HTERT RPE-1 (cell line): Measurements from ENCODE around the gene SH3RF3.

Experiments used
- in situ Hi-C: fragments of 300-500 bp; cut with MboI; formaldehyde crosslinking; loops from 4 replicates; pipeline ENCODE4 v1.14.3; 2020; ENCODE audit warnings: low sequenced_read_pairs

The SH3RF3 gene

DNA sequence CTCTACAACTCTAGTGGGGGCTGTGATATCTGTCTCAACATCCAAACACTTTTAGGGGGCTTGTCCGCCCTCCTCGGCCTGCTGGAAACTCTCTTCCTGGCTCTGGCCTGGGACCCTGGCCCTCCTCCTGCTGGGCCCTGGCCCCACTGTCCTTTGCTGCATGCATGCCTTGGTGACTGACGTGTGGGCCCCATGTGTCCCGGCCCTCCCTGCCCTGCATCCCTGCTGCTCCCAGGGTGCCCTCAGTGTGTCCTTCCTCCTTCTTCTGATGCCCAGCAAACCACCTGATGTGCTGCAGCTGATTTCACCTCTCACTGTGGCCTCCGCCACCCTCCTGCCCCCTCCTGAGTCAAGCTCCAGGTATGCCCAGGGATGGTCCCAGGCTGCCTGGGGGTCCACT lies 383.1 kb downstream of the SH3RF3 start:
- in situ Hi-C loops = no loop called here

DNA sequence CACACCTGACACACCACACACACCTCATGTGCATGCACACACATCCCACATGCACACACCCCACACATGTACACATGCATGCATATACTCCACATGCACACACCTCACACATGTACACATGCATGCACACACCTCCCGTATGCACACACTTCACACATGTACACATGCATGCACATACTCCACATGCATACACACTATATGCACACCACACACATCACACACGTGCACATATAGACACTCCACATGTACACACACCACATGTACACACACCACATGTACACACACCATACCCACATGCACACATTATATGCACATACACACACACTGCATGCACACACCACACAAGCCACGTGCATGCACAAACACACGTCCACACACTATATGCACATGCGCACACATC lies 384.2 kb downstream of the SH3RF3 start:
- in situ Hi-C loops = no loop called here

DNA sequence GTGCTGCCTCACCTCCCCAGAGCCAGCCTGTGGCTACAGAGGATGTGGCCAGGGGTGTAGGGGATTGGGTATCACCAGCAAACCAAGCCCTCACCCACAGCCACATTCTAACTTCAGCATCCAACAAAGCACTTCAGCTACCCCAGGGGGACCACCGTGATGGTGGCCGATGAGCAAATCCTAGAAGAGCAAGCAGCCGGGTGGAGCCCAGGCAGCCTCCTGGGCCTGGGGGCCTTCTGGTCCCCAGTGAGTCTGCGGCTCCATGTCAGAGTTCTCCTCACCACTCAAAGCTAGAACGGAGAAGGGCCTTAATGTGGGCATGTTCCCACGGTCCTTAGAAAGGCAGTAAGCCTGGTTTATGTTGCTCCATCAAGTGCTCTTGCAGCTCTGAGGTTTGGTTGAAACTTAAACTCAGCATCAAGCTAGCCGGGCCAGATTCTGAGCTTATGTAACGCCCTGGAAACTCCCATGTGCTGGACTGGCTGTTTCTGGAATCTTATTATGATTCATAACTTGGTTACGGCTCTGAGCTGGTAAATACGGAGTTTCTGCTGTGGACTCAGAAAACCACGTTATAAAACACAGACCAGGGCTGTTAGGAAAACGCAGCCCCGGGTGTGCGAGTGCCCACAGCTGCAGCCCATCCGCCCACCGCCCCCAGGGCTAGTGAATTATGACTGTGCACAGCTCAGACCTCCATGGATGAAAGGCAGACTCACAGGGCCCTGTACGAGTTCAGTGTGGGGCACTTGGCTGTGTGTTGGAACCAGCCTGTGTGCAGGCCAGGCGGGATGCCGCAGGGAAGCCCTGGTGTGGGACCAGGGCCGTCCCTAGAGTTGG lies 385.0 kb downstream of the SH3RF3 start:
- in situ Hi-C loops = no loop called here

DNA sequence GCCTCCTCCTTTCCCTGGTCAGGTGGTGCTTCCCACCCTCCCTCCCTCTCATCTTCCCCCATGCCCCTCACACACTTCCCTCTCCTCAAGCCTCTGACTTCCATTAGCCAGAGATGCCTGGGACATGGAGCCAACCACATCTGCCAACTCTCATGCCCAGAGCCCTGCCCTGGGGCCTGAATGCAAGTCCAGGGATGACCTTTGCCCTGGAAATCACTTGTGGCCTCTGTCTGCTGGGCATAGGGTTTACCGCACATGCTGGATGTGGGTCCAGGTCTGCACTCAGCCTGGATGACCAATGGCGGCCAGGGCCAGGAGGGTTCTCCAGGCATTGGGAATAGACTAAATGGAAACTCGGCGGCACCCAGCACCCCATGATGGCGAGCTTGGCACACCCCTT lies 385.9 kb downstream of the SH3RF3 start:
- in situ Hi-C loops = no loop called here

DNA sequence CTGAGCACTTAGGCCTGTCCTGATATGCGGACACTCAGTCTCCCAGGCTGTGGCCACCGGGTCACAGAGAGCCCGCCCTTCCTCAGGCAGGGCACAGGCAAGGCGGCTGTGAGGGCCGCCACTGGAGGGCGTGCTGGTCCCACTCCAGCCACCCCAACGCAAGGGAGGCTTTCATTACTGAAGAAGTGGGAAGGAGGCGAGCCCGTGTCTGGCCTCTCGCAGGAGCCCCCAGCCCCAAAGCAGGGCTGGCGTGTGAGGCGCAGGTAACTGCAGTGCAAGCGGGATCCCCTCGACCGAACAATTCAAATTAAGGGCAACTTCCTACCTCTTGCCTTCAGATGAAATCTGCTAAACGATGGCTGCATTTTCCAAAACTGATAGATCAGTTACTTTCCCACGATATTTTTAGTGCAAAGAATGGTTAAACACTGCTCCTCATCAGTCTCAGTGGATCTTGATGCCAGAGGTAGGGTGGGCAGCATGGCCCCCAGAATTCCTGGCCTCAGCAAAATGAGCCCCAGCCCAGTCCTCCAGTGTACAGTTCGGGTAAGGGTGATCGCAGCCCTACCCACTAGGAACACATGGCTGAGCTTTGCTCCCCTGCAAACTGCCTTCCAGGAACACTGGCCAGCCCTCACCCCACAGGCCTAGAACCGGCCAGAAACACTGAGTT lies 387.6 kb downstream of the SH3RF3 start:
- in situ Hi-C loops = no loop called here

DNA sequence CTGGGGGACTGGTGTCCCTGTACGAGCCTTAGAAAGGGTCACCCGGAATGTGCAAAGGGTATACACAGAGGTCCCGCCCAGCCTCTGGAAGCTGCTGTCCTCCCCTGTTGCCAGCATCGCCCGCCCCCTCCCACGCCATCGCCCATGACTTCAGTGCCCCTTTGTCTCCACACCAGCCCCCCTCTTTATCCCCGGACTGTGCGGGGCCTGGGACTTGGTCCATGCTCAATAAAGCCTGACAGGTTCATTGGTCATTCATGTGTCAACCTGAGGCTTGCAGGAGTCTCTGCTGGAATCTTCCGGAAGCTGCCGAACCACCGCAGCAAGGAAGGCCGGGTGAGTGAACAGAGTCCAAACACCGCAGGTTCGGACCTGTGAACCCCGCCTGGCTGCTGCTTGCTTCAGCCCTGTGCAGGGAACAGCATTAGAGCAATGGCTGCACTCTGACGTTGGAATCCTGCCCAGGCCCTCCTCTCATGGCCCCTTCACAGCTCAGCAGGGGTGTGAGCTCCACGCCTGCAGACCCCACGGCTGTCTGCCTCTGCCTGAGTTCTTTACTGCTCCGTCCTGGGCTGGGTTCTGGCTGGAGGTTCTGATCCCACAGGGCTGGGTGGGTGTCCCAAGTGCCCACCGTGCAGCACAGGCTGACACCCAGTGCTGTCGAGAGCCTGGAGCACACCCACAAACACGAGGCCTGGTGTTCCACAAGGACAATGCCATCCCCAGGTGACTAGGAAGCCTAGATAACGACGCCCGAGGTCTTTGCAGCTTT lies 388.3 kb downstream of the SH3RF3 start:
- in situ Hi-C loops = no loop called here

DNA sequence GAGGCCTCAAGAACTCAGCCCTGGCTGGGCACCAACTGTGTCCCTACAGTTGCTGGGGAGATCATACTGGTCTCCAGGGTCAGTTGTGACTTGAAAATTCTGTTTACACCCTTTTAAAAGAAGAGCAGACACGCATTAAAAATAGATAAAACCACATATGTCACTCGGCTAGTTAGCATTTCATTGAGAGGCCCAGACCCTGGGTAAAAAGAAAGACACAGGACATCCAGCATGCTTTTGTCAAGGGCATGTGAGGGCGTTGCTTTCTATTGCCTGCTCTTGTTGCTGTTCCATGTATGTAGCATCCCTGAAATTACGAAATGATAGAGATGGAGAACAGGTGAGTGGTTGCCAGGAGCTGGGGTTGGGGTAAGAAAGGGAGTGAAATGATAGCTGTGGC lies 390.5 kb downstream of the SH3RF3 start:
- in situ Hi-C loops = no loop called here

DNA sequence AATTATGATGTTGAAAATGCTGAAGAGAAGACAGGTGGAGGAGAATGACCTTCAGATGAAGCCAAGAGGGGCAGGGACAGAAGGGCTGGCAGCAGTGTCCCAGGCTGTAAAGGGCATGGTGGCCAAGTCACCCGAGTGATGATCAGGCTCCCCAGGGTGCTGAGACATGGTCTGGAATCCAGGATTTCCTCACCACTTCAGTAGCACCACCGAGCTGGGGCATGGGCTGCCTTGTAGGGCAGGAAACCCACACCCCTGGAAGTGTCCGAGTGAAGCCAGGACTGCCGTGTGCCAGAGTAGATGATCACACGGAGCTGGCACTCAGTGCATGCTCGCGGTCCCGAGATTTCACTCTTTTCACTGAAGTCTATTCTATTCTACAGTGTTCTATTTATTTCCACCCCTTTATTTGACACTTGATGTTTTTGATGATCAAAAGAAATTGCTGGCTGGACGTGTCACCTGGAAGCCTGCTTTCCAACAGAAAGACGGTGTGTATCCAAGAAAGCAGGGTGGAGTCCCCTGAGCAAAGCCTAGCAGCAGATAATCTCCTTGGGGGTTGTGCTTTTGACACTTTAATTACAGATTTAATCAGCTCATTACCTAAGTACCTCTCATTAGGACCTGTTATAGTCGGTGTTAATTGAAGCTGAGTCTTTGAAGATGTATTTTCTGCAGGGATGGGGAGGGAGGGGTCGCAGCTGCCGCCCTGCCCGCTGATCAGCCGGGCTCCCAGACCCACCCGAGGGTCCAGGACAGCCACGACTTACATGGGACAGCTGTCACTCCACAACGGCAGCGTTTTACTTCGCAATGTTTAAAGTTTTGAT lies 392.4 kb downstream of the SH3RF3 start:
- in situ Hi-C loops = no loop called here

DNA sequence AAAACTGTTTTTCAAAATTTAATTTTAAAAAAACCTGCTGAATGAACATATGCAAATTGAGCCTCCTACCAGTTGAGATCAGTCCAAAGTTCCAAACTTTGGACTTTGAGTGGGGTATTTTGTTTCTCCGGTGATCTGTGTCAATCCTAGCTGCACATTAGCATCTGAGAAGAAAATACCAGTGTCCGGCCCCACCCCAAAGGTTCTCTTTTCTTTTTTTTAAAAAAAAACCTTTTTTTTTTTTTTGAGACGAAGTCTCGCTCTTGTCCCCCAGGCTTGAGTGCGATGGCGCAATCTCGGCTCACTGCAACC lies 393.0 kb downstream of the SH3RF3 start:
- in situ Hi-C loops = no loop called here

DNA sequence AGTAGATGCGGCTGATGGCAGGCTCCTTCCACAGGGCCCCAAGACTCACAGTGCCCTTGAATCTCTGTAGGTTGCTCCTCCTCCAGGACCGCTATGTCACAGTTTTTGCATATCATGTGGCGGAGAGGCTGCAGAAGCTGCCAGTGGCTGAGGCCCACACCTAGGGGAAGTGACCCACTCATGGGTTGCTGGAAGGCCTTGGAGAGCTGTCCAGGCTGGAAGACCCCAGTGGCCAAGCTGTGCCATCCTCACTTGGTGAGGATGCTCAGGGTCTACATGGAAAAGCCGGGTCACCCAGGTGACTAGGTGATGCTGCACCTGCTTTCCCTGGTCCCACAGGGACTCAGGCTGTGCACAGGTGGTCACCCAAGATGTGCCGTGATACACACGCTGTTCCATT lies 394.1 kb downstream of the SH3RF3 start:
- in situ Hi-C loops = no loop called here

DNA sequence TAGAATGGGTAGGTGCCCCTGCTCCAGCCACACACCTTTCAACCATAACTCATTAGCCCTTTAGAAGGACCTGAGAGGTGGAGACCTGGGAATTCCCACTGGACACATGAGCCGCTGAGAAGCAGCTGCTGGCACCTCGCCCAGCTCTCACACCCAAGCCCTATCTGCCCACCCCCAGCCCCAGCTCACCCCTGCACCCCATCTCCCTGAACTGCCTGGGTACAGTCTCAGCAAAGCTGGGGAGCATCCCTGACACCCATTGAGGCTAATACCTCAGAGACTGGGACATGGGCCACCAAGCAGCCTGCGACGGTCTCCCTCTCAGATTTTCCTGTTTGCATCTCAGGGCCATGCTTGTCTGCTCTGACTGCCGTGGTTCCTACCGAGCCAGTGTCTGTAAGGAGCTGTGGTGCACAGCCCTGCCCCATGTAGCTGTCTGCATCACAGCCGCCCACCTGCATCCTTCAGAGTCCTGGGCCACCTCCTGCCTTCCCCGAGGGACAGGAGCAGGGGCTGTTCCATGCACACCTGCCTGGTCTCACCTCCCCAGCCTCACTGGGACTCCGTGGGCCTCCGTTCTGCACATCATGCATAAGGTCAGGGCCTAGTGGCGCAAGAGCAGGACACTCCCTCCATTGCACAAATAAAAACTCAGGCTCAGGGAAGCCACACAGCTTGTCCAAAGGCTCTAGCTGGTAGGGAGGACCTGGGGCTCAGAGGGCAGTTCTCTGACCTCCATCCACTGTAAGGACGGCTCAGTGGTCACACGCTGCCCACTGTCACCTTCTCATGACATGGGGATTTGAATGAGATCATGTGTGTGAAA lies 394.7 kb downstream of the SH3RF3 start:
- in situ Hi-C loops = no loop called here

DNA sequence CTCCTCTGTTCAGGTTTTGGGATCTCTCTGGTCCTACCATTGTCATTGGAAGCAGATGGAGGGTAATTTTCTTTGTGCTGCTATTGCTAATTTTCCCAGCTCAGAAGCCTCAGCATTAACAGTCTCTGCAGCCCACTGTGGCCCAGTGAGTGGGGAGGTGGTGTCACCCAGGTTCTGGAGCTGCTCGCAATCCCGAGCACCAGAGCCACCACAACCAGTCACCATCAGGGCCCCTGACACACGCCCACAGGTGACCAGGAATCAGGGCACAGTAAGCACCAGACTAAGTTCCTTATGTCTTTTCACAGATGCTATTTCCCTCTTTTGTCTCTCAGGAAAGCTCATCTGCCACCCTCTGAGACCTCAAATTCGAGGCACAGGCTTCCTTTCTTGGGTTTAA lies 396.8 kb downstream of the SH3RF3 start:
- in situ Hi-C loops = no loop called here

DNA sequence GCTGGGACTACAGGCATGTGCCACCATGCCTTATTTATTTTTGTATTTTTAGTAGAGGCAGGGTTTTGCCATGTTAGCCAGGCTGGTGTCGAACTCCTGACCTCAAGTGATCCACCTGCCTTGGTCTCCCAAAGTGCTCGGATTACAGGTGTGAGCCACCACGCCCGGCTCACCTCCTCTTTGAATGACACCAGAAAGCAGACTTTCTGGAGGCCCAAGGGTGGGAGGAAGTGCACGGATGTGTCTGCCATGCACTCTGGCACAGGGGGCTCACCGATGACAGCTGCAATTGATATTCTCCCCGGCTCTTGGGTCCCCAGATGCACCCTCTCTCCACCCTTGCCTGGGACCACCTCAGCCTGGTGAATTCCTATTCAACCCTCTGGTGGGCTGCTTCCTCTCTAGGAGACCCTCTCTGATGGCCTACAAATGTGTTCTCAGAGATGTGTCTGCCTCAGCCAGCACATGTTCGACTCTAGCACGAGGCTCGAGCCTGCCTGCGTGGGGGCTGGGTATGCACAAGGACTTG lies 397.5 kb downstream of the SH3RF3 start:
- in situ Hi-C loops = no loop called here

DNA sequence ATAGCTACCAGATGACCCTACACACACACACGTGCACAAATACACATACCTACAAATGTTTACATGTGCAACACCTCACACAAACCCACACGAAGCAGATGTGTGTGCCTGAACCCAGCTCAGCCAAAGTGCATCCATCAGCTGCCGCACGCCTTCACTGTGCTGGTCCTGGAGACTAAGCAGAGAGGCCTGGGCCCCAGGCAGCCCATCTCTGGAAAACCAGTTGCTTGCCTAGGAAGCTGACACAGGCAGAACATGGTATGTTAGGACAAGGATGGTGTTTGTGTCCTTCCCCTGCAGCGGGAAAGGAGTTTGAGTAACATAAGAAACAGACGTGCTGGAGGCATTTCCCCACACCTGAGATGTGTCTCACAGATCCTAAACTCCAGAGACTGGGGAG lies 398.1 kb downstream of the SH3RF3 start:
- in situ Hi-C loops = no loop called here

DNA sequence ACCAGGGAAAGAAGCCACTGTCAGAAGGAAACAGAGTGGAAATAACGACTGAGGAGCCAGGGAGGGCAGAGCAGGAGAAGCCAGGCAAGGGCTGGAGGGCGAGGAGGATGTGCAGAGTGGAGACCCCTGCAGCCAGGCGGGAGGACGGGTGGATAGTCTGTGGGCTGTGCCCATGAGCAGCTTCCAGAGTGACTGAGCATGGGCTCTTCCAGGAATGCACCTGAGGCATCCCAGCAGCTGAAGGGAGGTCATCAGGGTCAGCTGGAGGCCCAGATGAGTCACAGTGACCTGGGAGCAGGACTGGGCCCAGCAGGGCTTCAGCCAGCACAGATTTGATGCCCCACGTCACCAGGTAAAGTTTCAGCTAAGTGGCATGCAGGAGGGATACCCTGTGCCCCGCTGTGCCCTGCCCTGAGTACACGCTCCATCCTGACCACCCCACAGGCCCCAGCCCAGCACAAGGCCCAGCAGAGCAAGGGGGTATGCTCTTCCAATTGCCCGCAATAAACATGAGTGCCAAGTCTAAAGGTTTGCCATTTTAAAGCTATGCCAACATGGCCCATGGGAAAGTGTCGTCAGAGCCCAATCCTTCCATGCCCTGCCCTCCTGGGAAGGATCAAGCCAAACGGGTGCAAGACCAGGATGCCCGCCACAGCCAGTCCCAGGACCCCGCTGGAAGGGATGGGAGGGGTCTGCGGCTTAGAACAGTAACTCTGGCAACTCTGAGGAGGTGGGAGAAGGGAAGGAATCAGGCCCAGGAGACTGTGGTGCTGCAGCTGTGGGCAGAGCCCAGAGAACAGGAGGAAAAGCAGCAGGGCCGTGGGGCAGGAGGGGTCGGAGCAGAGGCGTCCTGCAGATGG lies 399.1 kb downstream of the SH3RF3 start:
- in situ Hi-C loops = no loop called here

DNA sequence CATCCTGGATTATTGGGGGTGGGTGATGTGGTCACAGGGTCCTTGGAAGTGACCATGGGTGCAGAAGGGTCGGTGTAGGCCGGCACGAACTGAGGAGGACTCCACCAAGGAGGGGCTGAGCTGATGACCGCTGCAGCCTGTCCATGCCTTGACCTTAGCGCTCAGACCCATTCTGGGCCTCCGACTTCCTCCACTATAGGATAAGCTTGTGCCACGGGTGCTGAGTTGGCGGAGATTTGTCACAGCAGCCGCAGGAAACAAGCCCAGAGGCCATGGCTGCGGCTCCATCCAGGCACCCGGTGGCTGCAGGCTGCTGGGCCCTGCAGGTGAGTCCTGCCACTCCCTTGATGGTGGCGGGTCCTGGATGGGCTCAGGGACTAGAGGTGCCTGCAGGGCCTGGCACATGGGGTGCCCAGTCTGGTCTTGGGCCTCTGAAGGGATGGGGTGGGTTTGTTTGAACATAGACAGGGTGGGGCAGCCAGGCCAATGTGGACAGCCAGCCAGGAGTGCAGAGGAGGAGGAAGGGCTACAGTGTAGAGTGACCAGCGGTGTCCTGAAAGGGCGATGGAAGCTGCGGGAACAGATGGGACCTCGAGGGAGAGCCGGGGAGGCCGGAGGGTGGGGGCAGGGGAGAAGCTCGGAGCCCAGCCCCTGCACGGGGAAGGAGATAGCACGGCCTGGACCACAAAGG lies 400.0 kb downstream of the SH3RF3 start:
- in situ Hi-C loops = no loop called here

DNA sequence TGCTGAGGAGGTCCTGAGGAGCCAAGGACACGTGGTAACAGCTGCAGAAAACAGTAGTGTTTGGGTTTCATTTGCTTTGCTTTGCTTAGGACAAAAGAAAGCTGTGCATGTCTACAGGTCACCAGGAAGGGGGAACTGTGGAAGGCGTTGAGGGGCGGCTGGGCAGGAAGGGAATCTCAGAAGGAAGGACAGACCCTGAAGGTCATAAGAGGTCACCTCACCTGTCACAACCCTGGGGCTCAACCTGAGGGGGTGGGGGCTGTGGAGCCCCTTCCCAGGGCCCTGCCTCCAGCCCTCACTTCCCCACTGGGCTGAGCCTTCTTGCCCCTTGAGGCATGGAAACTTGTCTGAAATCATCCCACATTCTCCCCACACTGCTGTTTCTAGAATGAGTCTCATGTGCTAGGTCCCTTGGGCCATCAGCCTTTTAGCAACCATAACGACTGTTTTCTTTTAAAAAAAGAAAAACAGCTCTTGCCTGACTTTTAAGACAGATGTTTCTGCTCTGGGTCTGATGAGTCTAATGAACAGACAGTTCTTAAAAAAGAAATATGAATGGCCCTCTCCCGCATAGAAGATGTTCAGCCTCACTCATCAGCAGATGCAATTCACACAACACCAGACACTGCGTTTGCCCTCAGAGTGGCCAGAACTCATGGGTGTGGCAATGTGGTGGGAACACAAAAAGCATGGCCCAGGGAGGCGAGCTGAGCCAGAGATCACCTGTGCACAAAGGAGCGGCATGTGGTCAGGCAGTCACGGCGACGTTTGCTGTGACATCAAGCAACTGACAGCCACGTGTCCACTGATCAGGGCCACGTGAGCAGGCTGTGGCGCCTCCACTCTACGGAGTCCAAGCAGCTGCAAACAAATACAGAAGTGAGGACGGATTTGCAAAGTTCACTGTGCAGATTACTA lies 400.8 kb downstream of the SH3RF3 start:
- in situ Hi-C loops = no loop called here
